Neuronal stem cell (in vitro differentiated cells): ENCODE data around the gene SULT1E1.
"Not testable (repeated sequence)": the region's sequence is repeated elsewhere in the genome, so short reads cannot be mapped to it uniquely, and the experiment has no call there.

ENCODE experiments used
- DNase-seq: peaks from one replicate; pipeline ENCODE4 v3.0.0-alpha.2; 2013; ENCODE audit warnings: low spot score
- H2AFZ ChIP-seq: one replicate; pipeline ENCODE4 v1.6.1; 2013; ENCODE audit warnings: mild to moderate bottlenecking, low read length, inconsistent platforms
- H2AK5ac ChIP-seq: 2 replicates; pipeline ENCODE4 v1.6.1; 2013; ENCODE audit warnings: low read depth, mild to moderate bottlenecking, inconsistent platforms, low read length, moderate library complexity, mixed read lengths
- H2BK120ac ChIP-seq: 2 replicates; pipeline ENCODE4 v1.6.1; 2013; ENCODE audit warnings: low read depth, mild to moderate bottlenecking, inconsistent platforms, low read length, moderate library complexity, mixed read lengths
- H2BK12ac ChIP-seq: one replicate; pipeline ENCODE4 v1.6.1; 2013; ENCODE audit warnings: low read length, inconsistent platforms
- H2BK15ac ChIP-seq: 2 replicates; pipeline ENCODE4 v1.6.1; 2013; ENCODE audit warnings: mild to moderate bottlenecking, low read length, inconsistent platforms, mixed read lengths
- H2BK5ac ChIP-seq: one replicate; pipeline ENCODE4 v1.6.1; 2013; ENCODE audit warnings: inconsistent platforms, mild to moderate bottlenecking, low read length, moderate library complexity
- H3K14ac ChIP-seq: one replicate; pipeline ENCODE4 v1.6.1; 2013; ENCODE audit warnings: low read length, inconsistent platforms
- H3K18ac ChIP-seq: 2 replicates; pipeline ENCODE4 v1.6.1; 2013; ENCODE audit warnings: low read length, inconsistent platforms
- H3K23ac ChIP-seq: 2 replicates; pipeline ENCODE4 v1.6.1; 2013; ENCODE audit warnings: low read depth, mild to moderate bottlenecking, mixed read lengths, low read length, inconsistent platforms; ENCODE audit not compliant: poor library complexity
- H3K27ac ChIP-seq: replicated peaks from 3 replicates; pipeline ENCODE4 v1.5.1; 2013; ENCODE audit warnings: low read length, inconsistent platforms
- H3K27me3 ChIP-seq, 3 experiments: 2 replicates each; pipeline ENCODE4 v1.6.1; 2013; ENCODE audit warnings: low read length in 3 of 3, mild to moderate bottlenecking in 2 of 3, inconsistent platforms in 1 of 3, low read depth in 1 of 3, mixed read lengths in 1 of 3, moderate library complexity in 1 of 3; ENCODE audit not compliant: control insufficient read depth in 3 of 3, insufficient read depth in 3 of 3
- H3K36me3 ChIP-seq, 2 donors: replicated peaks in 1 of 2; 2 replicates each; pipeline ENCODE4 v1.6.1; 2013; ENCODE audit warnings: low read length in 2 of 2; ENCODE audit not compliant: control insufficient read depth in 2 of 2, insufficient read depth in 2 of 2
- H3K4ac ChIP-seq: 2 replicates; pipeline ENCODE4 v1.6.1; 2013; ENCODE audit warnings: inconsistent platforms, mild to moderate bottlenecking, low read length, moderate library complexity
- H3K4me1 ChIP-seq, 2 donors: 1 replicate in 1 of 2; 2 replicates in 1 of 2; pipeline ENCODE4 v1.6.1; 2013; ENCODE audit warnings: low read length in 2 of 2, low read depth in 1 of 2; ENCODE audit not compliant: control insufficient read depth in 2 of 2, insufficient read depth in 1 of 2
- H3K4me2 ChIP-seq: one replicate; pipeline ENCODE4 v1.6.1; 2013; ENCODE audit warnings: mild to moderate bottlenecking, low read length, inconsistent platforms; ENCODE audit not compliant: insufficient read depth, poor library complexity, severe bottlenecking
- H3K4me3 ChIP-seq, 2 donors: 2 replicates each; pipeline ENCODE4 v1.5.1; 2013; ENCODE audit warnings: low read length in 2 of 2, mild to moderate bottlenecking in 2 of 2, inconsistent platforms in 1 of 2, moderate library complexity in 1 of 2
- H3K79me1 ChIP-seq: one replicate; pipeline ENCODE4 v1.6.1; 2013; ENCODE audit warnings: low read depth, mild to moderate bottlenecking, inconsistent platforms, low read length, moderate library complexity
- H3K9ac ChIP-seq: one replicate; pipeline ENCODE4 v1.6.1; 2013; ENCODE audit warnings: mild to moderate bottlenecking, low read depth, low read length, inconsistent platforms; ENCODE audit not compliant: poor library complexity
- H3K9me3 ChIP-seq, 2 donors: replicated peaks in 1 of 2; 2 replicates each; pipeline versions ENCODE3 to v1.6.1; 2013; ENCODE audit warnings: low read length in 2 of 2, mild to moderate bottlenecking in 2 of 2, inconsistent platforms in 1 of 2, low read depth in 1 of 2, mixed read lengths in 1 of 2, moderate library complexity in 1 of 2; ENCODE audit not compliant: control insufficient read depth in 2 of 2, insufficient read depth in 1 of 2
- H4K8ac ChIP-seq: one replicate; pipeline ENCODE4 v1.6.1; 2013; ENCODE audit warnings: low read depth, mild to moderate bottlenecking, inconsistent platforms, low read length, moderate library complexity
- H4K91ac ChIP-seq: one replicate; pipeline ENCODE4 v1.6.1; 2013; ENCODE audit warnings: low read length, low read depth, mild to moderate bottlenecking, inconsistent platforms; ENCODE audit not compliant: poor library complexity
- WGBS, 2 donors: extraction: QIAGEN DNeasy Blood & Tissue Kit; methylation state at CpG; one replicate each; pipeline ENCODE4 v1.1.7; 2013; ENCODE audit warnings: missing lambda C conversion rate in 2 of 2, mixed read lengths in 1 of 2; ENCODE audit not compliant: insufficient read length in 2 of 2, insufficient replicate concordance in 1 of 2; ENCODE audit errors: extremely low coverage in 2 of 2; 5-methylcytosine and 5-hydroxymethylcytosine counted together

Gene SULT1E1

DNA sequence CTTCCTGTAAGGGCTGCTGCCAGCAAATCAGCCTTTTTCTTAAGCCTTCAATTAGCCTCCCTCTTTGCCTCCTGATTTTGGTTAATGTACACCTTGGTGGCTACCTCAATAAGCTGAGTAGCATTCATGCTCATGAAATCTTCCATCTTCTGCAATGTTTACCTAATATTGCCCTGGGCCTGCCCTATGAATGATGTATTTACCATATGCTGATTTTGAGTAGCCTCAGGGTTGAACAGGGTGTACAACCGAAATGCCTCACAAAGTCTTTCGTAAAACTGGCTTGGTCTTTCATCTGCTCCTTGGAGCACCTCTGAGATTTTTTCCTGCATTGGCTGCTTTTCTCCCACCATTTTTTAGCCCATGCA lies 29.8 kb downstream of the SULT1E1 start:
- H3K4me1 ChIP-seq = peaks cover 0 to 2% of the 10 kb centered on the region in 2 donors
- H3K27me3 ChIP-seq = no peaks in the 10 kb centered on the region
- H3K9me3 ChIP-seq = no peaks in the 10 kb centered on the region
- no peak overlapping the region for H3K4me2 ChIP-seq
- no peak overlapping the region for H3K14ac ChIP-seq
- no peak overlapping the region for H2BK15ac ChIP-seq
- H3K27ac ChIP-seq = no peak overlapping the region
- H3K18ac ChIP-seq = no peak overlapping the region
- no peak overlapping the region for H2BK120ac ChIP-seq
- no peak overlapping the region for H2BK12ac ChIP-seq
- H4K8ac ChIP-seq = no peak overlapping the region
- no peak overlapping the region for H3K4me3 ChIP-seq
- H2BK5ac ChIP-seq = no peak overlapping the region
- no peaks in the 10 kb centered on the region for H3K79me1 ChIP-seq
- H2AFZ ChIP-seq = no peak overlapping the region
- H3K36me3 ChIP-seq = no peaks in the 10 kb centered on the region
- no peak overlapping the region for H2AK5ac ChIP-seq
- DNase-seq = no peak
- WGBS, 2 donors = no CpG with 5 or more reads among the region's 2 CpGs
- no peak overlapping the region for H4K91ac ChIP-seq
- no peak overlapping the region for H3K9ac ChIP-seq
- H3K4ac ChIP-seq = no peak overlapping the region
- H3K23ac ChIP-seq = no peak overlapping the region

DNA sequence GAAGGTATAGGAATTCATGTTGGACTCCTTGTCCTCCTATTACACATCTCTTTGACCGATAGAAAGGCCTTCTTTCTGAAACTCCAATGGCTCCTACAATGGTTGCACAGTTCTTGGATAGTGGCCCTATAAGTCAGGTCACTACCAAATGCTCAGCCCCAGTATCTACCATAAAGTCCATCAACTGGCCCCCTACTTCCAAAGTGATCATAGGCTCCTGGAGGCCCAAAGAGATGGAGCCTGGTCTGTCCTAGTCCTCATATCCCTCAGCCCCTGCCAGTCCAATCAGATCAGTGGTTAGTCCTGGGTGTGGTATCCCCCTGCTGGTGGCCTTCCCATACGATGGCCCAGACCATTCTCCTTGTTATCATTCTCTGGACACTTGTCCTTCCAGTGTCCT lies 30.3 kb downstream of the SULT1E1 start:
- Histone ChIP-seq H4K91ac (no peak overlapping the region), H3K18ac (no peak overlapping the region), H2BK15ac (no peak overlapping the region), H3K9ac (no peak overlapping the region), H3K79me1 (no peaks in the 10 kb centered on the region), H3K36me3 (no peaks in the 10 kb centered on the region), H3K4me1 (peaks cover 0 to 2% of the 10 kb centered on the region in 2 donors), H3K9me3 (no peaks in the 10 kb centered on the region), H3K4me3 (no peak overlapping the region), H2BK5ac (no peak overlapping the region), H3K23ac (no peak overlapping the region), H2AFZ (no peak overlapping the region), H4K8ac (no peak overlapping the region), H2BK120ac (no peak overlapping the region), H2AK5ac (no peak overlapping the region), H2BK12ac (no peak overlapping the region), H3K27me3 (no peaks in the 10 kb centered on the region), H3K4me2 (no peak overlapping the region), H3K14ac (no peak overlapping the region), H3K4ac (no peak overlapping the region), H3K27ac (no peak overlapping the region)
- DNase-seq = no peak
- no CpG with 5 or more reads among the region's 2 CpGs for WGBS, 2 donors

DNA sequence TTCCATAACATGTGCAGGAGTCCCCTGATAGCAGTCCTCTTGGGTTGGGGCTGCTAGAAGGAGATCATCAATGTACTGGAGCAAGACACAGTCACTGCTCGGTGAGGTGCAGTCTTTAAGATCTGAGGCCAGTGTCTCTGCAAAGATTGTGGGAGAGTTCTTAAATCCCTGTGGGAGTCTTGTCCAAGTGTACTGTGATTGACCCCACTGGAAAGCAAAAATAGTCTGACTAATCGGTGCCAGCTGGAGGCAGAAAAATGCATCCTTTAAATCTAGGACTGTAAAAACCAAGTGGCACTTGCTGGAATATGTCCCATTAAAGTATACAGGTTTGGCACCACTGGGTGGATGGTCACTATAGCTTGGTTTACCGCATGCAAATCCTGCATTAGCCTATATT lies 31.1 kb downstream of the SULT1E1 start:
- Histone ChIP-seq H3K4me2 (no peak overlapping the region), H2BK12ac (no peak overlapping the region), H2BK5ac (no peak overlapping the region), H3K4me1 (peaks cover 0 to 2% of the 10 kb centered on the region in 2 donors), H3K4me3 (no peak overlapping the region), H2AFZ (no peak overlapping the region), H3K4ac (no peak overlapping the region), H3K27ac (no peak overlapping the region), H2AK5ac (no peak overlapping the region), H4K91ac (no peak overlapping the region), H3K9ac (no peak overlapping the region), H3K18ac (no peak overlapping the region), H2BK15ac (no peak overlapping the region), H4K8ac (no peak overlapping the region), H3K27me3 (no peaks in the 10 kb centered on the region), H3K79me1 (no peaks in the 10 kb centered on the region), H3K9me3 (no peaks in the 10 kb centered on the region), H3K14ac (no peak overlapping the region), H3K23ac (no peak overlapping the region), H2BK120ac (no peak overlapping the region), H3K36me3 (no peaks in the 10 kb centered on the region)
- WGBS, 2 donors = no CpG with 5 or more reads among the region's 3 CpGs
- no peak for DNase-seq

DNA sequence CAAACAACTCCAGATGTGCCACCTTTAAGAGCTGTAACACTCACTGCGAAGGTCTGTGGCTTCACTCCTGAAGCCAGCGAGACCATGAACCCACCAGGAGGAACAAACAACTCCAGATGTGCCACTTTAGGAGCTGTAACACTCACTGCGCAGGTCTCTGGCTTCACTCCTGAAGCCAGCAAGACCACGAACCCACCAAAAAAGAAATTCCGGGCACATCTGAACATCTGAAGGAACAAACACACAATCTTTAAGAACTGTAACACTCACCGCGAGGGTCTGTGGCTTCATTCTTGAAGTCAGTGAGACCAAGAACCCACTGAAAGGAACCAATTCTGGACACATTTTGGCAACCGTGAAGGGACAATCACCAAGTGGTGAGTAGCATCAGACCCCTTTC lies 34.9 kb downstream of the SULT1E1 start:
- not testable (repeated sequence) for H4K8ac ChIP-seq, H3K79me1 ChIP-seq, H2AK5ac ChIP-seq, H3K36me3 ChIP-seq, H3K27ac ChIP-seq, H3K4me2 ChIP-seq, H4K91ac ChIP-seq, H3K23ac ChIP-seq, H3K4me3 ChIP-seq, DNase-seq, H3K4ac ChIP-seq, H3K18ac ChIP-seq, H3K14ac ChIP-seq, H3K27me3 ChIP-seq, H3K9me3 ChIP-seq, H2BK5ac ChIP-seq, H2AFZ ChIP-seq, H2BK12ac ChIP-seq, H3K4me1 ChIP-seq, H2BK120ac ChIP-seq, H3K9ac ChIP-seq, H2BK15ac ChIP-seq
- WGBS, 2 donors = no CpG with 5 or more reads among the region's 8 CpGs
